GM12872 (cell line): ENCODE measurements around the gene HUNK.

Source experiments
- CTCF ChIP-seq: IDR thresholded peaks from 3 replicates; pipeline ENCODE4 v1.5.1; 2011; ENCODE audit warnings: low read depth, mild to moderate bottlenecking, low read length, moderate library complexity; ENCODE audit not compliant: insufficient read depth

The HUNK gene

GRCh38 chr21:31917108-31917507 lies 44.3 kb downstream of the HUNK start:
- TF ChIP-seq CTCF: no peak

GRCh38 chr21:31918250-31918775 lies 45.5 kb downstream of the HUNK start:
- peak; percentile 17; the same call in 1 of the 3 replicates for TF ChIP-seq CTCF

- TF ChIP-seq CTCF: no peak
Measured at GRCh38 chr21:31920275-31920674, 47.5 kb downstream of the HUNK start.

GRCh38 chr21:31921079-31921478 lies 48.3 kb downstream of the HUNK start:
- no peak for TF ChIP-seq CTCF

- no peak for TF ChIP-seq CTCF
Measured at GRCh38 chr21:31922881-31923280, 50.1 kb downstream of the HUNK start.

- no peak for TF ChIP-seq CTCF
Measured at GRCh38 chr21:31923756-31924155, 50.9 kb downstream of the HUNK start.

- no peak for TF ChIP-seq CTCF
Measured at GRCh38 chr21:31924548-31924947, 51.7 kb downstream of the HUNK start.
